Measurements from ENCODE around the gene GAS6.

The GAS6 gene

GRCh38 chr13:113849981-113850721 is 13.7 kb downstream of the GAS6 start:
- no peak for DNase-seq (ENCODE audit: low read depth)
- TF ChIP-seq, protein P1, sequence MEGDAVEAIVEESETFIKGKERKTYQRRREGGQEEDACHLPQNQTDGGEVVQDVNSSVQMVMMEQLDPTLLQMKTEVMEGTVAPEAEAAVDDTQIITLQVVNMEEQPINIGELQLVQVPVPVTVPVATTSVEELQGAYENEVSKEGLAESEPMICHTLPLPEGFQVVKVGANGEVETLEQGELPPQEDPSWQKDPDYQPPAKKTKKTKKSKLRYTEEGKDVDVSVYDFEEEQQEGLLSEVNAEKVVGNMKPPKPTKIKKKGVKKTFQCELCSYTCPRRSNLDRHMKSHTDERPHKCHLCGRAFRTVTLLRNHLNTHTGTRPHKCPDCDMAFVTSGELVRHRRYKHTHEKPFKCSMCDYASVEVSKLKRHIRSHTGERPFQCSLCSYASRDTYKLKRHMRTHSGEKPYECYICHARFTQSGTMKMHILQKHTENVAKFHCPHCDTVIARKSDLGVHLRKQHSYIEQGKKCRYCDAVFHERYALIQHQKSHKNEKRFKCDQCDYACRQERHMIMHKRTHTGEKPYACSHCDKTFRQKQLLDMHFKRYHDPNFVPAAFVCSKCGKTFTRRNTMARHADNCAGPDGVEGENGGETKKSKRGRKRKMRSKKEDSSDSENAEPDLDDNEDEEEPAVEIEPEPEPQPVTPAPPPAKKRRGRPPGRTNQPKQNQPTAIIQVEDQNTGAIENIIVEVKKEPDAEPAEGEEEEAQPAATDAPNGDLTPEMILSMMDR (conservative IDR thresholded peaks at IDR 0.05; ENCODE audit: low read length) = no peak
- no peak overlapping the region for H3K4me3 ChIP-seq (ENCODE audit: low read length)

DNA sequence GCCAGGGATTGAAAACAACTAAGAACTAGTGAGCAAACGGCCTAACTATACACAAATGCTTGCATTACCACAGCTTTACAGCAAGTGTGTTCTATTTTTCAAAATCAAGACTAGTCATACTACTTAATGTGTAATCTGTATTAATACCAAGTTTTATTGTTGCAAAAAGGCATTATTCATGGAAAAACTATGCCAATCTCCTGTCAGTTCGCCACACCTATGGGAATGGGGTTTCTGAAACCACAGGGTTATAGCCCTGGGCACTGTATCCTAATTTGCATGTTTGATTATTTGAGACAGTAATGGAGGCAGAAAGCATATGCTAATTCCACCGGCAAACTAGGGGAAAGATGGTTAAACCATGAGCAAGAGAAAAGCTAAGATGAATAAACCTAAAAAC is 14.3 kb downstream of the GAS6 start:
- no peak for DNase-seq (ENCODE audit: low read depth)
- H3K4me3 ChIP-seq (ENCODE audit: low read length) = no peak overlapping the region
- TF ChIP-seq, protein P1 (conservative IDR thresholded peaks at IDR 0.05; ENCODE audit: low read length) = no peak

- DNase-seq (ENCODE audit: low read depth) = no peak
- TF ChIP-seq, protein P1 (conservative IDR thresholded peaks at IDR 0.05; ENCODE audit: low read length) = no peak
- no peak overlapping the region for H3K4me3 ChIP-seq (ENCODE audit: low read length)
Measured at GRCh38 chr13:113848431-113849260, 15.2 kb downstream of the GAS6 start.

DNA sequence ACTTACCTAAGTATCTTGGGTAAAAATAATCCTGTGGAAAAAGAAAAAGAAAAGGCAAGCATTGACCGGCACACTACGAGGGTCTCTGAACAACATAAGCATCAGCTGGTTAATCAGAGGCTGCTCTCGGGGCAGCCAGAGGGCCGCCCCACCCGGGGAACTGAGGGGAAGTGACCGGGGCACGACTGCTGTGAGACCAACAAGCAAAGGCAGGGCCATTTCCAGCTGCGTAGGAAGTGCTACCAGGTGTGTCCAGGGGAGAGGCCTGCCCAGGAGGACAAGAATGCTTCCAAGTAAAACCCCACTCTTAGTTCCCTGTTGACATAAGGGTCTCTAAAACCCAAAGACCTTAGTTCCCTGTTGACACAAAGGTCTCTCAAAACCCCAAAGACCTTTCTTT is 15.9 kb downstream of the GAS6 start:
- DNase-seq (ENCODE audit: low read depth) = no peak
- TF ChIP-seq, protein P1 (conservative IDR thresholded peaks at IDR 0.05; ENCODE audit: low read length) = no peak
- no peak overlapping the region for H3K4me3 ChIP-seq (ENCODE audit: low read length)

- H3K4me3 ChIP-seq (ENCODE audit: low read length) = no peak overlapping the region
- no peak for DNase-seq (ENCODE audit: low read depth)
- TF ChIP-seq, protein P1 (conservative IDR thresholded peaks at IDR 0.05; ENCODE audit: low read length) = no peak
Measured at GRCh38 chr13:113846636-113847318, 17.1 kb downstream of the GAS6 start.

DNA sequence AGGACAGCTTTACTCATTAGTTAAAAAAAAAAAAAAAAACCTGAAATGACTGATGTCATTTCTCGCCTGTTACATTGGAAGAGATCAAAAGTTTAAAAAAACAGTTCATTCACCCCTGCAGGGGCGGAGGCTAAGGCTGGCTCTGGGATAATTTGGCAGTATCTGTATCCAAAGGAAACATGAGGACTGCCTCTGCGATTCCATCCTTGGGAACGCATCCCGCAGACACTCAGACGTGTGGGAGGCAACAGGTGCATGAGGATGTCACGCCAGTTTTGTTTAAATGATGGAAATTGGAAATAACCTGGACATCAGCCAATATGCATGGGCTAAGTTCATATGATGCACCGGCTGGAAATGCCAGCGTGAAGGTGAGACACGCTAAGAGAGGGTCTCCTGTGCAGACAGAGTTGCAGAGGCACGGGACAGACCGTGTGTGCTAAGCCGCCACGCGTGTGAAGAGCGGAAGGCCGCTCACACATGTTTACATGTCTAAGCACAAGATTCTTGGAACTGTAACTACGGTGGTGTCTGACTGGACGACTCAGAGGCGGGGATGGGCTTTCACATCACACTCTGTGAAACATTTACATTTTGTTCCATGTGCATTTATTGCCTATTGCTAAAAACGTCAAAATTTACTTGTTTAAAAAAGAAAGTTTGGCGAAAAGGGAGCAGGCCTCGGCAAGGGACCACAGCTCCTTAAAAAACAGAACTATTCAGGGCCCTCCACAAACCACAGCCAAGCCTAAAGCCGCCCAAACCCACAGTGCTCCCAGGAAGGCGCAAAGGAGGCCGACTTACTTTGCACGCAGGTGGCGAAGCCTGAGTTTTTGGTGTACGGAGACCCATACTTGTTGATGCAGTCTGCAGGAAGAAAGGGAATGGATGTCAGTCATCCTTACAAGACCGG is 17.9 kb downstream of the GAS6 start:
- H3K4me3 ChIP-seq (ENCODE audit: low read length) = no peak overlapping the region
- no peak for DNase-seq (ENCODE audit: low read depth)
- TF ChIP-seq, protein P1 (conservative IDR thresholded peaks at IDR 0.05; ENCODE audit: low read length) = no peak

Data from AG10803 (cell line).